NCI-H82 (cell line): ENCODE results near the gene KRTAP27-1.

ENCODE experiments used
- DNase-seq: peaks from one replicate; lab custom pipeline; 2025; lab: John Stamatoyannopoulos, UW

Gene KRTAP27-1, protein sequence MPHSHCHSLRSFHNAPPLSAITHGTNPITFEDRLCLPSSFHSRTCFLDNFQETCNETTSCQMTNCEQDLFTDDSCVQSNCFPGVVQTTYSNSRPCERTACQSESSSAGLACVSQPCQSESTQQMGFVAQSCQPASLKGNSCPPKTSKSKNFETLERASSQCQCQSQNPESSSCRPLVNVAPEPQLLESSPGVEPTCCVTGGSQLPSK

DNA sequence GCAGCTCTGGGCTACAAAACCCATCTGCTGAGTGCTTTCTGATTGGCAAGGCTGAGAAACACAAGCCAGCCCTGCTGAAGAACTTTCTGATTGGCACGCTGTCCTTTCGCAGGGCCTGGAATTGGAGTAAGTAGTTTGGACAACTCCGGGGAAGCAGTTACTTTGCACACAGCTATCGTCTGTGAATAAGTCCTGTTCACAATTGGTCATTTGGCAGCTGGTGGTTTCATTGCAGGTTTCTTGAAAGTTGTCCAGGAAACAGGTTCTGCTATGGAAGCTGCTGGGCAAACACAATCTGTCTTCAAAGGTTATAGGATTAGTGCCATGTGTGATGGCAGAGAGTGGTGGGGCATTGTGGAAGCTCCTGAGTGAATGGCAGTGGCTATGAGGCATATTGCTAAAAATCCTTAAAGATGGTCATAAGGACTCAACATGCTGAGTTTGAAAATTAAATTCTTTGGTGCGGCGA lies at the start of gene KRTAP27-1:
TSS of gene KRTAP27-1 (minus strand) at position 419 of the 469 bp plus-strand sequence. CDS start at position 393, 26 bp downstream.
- no peak for DNase-seq

DNA sequence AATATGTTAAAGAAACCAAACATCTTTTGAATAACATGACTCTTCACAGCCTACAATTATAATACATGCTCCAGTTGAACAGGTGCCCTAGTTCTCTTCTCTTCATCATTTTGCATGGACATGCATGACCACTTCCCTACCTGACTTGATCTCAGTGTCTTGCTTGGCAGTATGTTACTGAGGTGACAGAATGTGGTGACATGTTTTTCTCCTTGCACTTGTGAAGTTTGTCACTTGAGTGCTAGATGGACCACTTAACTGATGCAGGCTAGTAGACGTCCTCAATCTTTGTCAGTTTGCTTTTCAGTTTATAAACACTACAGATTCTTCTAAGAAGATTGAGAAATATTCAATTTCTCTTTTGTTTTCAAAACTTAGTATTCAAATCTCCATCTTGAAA lies 44.7 kb upstream of the KRTAP27-1 start:
- no peak for DNase-seq

DNA sequence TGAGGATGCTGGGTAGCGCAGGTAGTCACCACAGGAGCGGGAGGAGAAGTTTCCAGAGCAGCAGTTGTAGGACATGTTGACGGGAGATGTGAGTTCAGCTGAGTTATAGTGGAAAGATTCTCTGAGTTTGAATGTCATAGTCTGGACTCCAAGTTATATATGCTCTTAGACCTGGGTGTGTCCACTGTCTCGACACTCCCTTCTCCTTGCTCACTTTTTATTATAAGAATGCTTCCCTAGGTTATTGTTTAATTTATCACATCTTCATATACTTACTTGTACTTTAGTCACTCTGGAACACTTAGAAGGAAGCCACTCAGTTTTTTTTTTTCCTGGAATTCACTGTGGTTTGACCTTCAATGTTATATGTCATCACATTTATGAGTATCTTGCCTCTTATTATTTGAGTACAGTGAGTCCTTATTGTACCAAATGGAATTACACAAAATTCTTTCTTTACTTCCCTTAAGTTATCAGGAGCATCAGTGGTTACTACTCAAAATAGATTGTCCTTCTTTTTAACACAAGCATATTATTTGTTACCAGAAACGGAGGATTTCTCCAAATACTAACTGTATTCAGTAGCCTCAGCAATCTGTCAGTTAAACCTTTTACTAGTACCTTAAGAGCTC lies 34.8 kb upstream of the KRTAP27-1 start, which contains the start of gene KRTAP13-2:
TSS of gene KRTAP13-2 (minus strand) at position 133 of the 632 bp plus-strand sequence. CDS start at position 75, 58 bp downstream.
- no peak for DNase-seq

DNA sequence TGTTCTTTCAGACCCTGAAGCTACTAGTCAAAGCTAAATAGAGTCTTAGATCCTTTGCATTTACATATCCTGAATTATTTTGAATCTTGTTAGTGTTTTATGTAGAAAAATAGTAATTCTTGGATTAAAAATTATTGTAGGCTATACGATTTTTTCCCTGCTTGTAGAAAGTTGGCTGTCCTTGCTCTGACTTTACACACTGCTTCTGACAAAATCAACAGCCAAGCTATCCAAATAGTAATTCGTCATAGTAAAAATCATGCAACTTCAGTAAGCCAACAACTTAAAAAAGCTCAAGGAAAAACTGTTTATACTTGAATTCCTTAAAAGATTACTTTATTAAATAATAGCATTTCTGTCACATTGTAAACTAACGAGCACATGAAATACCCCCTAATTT lies 18.4 kb upstream of the KRTAP27-1 start:
- no peak for DNase-seq

DNA sequence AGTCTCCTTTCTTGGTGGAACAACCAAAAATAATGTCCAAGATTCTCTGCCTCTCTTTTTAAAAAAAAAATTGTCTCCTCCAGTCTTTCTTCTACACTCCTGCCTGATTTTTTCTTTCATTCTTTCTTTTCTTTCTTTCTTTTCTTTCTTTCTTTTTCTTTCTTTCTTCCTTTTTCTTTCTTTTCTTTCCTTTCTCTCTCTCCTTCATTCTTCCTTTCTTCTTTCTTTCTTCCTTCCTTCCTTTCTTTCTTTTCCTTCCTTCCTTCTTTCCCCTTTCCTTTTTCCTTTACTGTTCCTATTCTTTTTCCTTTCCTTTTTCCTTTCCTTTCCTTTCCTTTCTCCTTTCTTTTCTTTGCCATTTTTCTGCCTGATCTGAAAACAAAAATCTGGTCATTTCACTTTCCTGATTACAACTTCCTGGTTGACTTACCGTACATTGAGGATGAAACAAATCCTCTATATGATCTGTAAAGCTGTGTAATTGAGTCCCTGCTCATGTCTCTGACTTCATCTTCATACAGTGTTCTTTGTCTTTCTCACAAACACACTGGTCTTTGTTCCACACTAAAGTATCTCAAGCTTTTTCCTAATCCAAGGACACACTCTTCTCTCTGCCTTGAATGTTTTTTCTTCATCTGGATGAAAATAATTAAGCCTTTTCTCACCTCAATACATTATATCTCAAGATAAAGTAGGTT lies 17.0 kb upstream of the KRTAP27-1 start:
- no peak for DNase-seq

DNA sequence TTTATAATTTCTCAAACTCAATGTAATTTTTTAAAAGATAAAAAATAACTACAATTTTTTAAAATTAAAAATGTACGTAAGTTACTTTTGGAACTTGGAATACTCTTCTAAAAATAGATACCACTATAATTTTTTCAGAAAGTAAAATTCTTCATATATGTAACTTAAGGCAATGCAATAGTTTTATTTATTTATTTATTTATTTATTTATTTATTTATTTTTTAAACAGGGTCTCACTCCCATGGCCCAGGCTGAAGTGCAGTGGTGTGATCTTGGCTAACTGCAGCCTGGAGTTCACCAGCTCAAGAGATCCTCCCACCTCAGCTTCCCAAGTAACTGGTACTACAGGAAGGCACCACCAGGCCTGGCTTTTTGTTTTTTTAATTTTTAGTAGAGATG lies 14.0 kb upstream of the KRTAP27-1 start:
- DNase-seq: no peak

DNA sequence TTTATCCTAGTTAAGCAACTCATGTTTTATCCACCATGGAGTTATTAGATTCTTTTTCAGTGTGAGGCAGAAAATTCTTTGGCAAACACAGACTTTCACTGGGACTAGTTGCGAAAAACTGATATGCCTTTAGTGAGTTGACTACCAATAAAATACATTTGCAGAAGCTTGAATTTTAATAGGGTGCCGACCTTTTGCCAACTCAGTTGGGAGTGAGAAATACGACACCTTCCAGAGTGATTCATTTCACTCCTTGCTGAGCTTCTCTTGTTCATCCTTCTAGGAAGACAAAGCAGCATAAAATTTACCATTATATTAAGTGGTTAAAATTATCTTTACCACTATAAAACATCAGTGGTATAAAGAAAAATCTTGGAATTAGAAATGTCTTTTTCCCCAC lies 12.1 kb upstream of the KRTAP27-1 start:
- DNase-seq: no peak

DNA sequence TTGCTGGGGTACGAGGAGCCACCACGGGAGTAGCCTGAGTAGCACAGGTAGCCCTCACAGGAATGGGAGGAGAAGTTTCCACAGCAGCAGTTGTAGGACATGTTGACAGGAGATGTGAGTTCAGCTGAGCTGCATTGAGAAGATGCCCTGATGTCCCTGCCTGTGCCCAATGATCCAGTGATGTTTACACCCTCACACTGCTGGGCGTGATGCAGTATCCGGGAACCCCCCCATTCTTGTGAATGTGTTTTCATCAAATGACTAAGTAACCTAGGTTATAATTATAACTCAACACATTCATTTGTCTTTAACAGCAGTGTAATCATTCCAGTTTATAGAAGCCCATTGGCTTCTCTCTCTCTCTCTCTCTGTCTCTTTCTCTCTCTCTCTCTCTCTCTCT lies 11.0 kb upstream of the KRTAP27-1 start, which contains the start of gene KRTAP23-1:
TSS of gene KRTAP23-1 (minus strand) at position 101 of the 400 bp plus-strand sequence. CDS start at position 101, 0 bp downstream.
- DNase-seq: no peak

DNA sequence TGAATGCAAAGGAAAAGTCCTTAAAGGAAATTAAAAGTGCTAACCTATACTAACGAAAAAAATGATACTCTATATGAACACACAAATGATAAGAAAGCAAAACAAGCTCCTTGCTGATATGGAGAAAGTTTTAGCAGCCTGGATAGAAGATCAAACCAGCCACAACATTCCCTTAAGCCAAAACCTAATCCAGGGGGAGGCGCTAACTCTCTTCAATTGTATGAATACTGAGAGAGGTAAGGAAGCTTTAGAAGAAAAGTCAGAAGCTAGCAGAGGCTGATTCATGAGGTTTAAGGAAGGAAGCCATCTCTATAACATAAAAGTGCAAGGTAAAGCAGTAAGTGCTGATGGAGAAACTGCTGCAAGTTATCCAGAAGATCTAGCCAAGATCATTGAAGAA lies 7.5 kb upstream of the KRTAP27-1 start:
- peak; percentile 7 for DNase-seq

DNA sequence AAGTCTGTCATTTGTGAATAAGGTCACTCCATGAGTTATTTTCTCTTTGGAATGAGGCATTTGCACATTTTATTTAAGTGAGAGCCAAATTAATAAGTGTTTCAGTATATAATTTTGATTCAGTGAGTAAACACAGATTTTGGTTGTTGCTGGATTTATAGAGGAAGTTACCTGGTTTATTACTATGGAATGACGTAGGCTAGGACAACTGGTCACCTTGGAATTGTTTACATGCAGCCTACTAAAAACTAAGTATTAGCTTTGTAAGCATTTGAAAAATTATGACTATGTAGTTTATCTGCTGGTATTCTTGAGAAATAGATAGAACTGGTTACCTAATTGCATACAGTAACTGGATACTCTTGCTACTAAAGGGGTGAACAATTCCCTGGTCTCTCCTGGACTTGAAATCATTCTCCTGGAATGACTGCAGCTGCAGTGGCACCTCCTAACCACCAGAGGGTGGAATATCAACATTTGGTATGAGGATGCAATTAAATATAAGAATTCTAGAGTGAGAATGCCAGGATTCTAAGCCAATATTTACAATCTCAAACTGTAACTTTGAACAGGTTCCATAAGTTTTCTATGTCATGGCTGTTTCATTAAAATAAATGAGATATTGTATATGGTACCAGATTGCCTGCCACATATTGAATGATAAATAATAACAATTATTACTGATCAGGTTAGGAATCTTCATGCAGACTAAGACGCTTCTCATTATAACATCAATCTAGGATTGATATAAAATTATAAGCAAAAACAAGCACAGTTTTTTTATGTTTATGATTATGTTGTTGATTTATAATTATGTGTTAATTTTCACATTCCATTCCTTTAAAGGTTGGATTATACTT lies 3.5 kb upstream of the KRTAP27-1 start:
- peak; percentile 63 for DNase-seq

DNA sequence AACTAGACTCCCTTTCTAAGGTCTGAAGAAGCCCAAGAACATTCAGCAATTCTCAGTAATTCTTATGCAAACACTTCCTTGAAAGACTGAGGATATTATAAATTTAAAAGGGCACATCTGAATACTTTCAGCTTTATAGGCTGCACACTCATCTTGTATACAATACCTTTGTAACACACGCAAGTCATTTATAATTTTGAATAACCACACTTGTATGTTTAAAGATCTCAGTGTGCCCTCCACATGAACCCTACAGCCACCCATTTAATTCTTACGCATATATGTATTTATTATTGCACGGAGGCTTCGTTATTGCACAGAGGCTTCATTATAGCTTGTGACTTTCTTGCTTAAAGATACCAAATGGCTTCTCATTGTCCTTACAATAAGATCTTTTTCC lies 1.2 kb upstream of the KRTAP27-1 start:
- DNase-seq: no peak

DNA sequence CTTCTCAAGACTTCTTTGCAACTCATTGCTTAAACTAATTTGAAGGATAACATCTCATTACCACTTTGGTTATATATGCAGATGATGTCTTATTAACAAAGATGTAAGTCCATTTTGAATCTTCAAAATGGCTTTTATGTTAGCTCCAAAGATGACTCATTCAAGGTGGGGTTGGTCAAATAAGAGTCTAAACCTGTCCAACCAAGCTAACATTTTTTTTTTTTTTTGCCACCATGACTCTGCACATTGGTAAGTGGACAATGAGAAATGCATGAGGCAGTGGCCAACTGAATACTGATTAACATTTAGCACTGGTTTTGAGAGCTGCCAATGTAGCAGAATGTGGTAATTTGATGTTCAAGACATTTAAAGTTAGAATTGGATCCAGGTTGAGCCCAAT lies 278 bp upstream of the KRTAP27-1 start:
- no peak for DNase-seq

DNA sequence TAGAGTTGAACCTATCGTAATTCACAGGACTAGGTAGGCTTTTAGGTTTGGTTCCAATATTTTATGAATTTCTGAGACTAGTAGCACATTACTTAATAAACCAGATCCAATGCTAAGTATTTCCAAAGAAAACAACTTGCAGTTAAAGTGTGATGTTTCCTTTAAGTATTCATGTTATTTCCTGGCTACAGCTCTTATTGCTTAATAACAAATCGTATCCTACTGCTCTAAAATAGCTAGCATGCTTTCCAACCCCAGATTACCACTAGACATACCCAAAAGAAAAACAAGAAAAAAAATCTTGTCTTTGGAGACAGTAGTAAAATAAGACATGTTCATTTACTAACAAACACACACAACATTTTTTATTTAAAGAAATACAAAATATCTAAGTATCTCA lies 898 bp downstream of the KRTAP27-1 start:
- DNase-seq: no peak

DNA sequence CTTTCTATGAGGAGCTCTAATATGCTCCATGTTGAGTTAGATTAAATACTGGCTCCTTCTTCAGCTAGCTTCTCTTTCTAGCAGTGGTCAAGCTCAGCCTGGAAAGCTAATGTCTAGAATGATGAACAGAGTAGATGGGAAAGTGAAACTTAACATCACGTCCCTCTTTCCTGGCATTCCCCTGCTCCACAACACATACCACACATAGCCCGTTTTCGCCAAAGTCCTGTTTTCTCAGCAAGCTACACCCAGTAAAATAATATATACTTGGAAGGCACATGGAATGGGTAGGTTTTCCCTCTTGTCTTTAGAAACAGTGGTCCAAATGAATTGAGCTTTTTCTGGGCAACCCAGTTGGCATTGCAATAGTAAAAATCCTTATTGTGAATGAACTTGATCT lies 3.8 kb downstream of the KRTAP27-1 start:
- no peak for DNase-seq

DNA sequence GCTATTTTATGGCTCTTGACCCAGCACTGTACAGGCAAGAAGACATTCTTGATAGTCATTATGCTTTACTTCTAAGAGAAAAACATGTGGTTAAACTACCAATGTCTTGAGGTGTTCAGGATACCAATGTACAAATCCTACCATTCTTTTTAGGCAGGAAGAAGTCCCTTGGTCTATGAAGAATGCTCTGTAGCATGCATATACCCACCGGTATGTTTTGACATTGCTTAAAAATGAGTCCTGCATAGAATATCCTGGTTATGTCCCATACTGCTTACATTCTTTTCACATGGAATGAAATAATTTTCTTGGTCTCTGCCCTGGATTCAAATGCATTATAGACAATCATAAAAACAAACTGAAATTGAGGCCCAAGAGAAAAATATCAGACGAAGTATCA lies 4.8 kb downstream of the KRTAP27-1 start:
- no peak for DNase-seq

DNA sequence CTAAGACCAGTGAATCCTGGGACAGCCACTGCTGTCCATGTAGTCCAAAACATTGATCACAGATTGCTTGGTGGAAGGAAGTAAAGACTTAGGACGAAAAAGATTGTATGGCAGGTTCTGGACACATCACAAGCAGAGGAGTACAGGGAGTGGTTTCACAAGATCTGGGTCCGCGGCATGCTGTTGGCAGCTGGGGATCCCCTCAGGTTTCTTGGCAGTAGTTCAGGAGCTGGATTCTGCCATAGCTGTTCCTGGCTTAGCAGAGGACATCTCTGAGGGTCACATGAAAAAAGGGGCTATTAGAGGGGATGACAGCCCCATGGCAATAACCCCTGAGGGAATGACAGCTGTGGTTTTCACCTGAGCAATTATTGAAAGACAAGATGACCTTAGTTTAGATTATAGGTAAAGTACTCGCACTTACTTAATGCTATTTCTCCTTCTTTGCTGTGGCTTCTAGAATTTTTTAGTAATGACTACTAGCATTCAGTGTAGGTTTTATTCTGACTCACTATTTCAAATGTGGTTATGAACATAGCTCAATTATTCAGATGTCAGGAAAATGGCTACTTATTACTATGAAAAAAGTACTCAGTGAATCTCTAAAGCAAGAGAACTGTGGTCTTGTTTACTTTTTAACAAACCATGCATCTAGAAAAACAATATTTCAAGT lies 8.2 kb downstream of the KRTAP27-1 start:
- no peak for DNase-seq

DNA sequence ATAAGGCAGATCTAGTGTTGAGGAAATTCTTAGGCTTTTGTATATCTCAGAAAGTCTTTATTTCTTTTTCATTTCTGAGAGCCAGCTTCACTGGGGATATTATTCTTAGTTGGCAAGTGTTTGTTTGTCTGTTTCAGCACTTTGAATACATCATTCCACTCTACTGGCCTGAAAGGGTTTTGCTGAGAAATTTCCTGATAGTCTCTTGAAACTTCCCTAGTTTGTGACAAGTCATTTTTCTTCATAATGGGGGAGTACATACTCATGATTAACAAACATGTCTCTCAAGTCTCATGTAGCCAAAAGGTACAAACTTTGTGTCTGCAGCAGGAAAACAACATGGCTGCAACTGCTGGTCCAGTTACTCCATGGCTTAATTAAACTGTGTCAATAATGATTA lies 11.1 kb downstream of the KRTAP27-1 start:
- no peak for DNase-seq

DNA sequence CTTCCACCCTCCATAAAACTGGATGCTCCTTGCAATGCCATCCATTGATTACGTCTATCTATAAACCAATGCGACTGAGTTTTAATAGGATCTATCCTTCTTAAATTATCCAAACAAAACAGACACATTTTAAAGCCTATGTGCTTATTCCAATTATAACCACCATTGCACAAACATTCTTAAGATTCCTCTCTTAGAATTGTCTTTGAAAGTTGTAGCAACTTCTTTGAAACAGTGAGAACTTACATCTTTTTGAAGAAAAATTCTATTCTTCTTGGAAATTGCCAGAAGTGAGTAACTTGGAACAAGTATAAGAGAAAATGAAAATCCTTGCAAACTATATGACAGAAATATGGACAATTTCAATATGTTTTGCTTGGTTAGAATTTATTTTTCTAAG lies 17.3 kb downstream of the KRTAP27-1 start, which contains the start of gene KRTAP26-1:
TSS of gene KRTAP26-1 (minus strand) at position 101 of the 400 bp plus-strand sequence. CDS start 280 bp downstream, outside the sequence.
- DNase-seq: no peak

DNA sequence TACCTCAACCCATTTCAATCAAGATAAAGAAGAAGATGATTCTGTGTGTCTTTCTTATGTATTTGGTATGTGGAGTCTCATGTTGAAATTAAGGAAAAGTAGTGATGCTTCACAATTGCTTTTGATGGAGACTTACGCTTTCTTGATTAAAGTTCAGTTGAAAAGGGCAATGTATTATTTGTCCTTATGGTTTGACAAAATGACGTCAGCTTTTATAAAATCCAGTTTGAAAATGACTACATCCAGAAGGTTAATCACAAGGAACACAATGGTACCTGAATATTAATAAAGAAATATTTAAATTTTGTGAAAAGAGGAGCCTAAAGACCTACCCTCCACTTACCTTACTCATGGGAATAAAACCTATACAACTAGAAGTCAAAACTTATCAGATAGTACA lies 21.8 kb downstream of the KRTAP27-1 start:
- DNase-seq: no peak

DNA sequence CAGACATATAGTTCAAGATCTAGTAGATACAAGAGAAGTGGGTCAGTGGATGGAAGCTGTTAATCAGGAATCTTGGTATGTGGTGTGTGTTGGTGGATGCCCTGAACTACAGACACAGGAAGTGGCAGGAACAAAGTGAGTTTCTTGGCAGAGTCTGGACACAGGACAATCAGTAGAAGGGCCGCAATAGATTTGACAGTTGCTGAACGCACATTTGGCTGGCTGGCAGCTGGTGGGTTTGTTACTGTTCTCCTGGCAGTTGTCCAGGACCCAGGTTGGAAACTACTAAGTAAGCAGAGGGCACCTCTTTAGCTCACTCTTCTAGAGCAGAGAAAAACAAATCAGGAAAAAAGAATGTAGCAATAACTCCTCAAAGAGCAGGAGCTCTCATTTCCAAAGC lies 30.6 kb downstream of the KRTAP27-1 start:
- DNase-seq: peak; percentile 33

DNA sequence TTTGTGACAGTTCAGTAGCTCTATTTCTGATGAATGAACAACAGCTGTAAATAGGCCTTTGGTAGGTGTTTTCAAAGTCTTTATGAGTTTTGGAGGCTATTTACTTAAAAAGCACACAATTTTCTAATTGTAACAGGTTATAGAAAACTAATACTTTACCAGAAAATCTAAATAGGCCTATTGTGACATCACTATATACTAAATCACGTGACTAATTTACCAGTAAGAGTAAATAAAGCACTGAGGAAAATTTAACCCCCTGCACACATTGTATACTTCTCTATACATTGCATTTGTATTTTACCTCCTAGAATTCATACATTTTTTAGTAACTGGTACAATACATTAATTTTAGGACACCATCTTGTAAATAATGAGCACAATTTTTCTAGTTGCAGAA lies 32.4 kb downstream of the KRTAP27-1 start:
- no peak for DNase-seq
